Peyer's patch (tissue), 4 donors: ENCODE measurements around the gene SMAD1. TPM values are rescaled to one million over a fixed set of nuclear protein-coding genes. Genes with fewer than 3 reads are reported as not detected.

Experiments used
- DNase-seq, 3 donors: peaks; one replicate each; pipeline ENCODE4 v3.0.0-alpha.2; 2017 to 2019
- H3K27ac ChIP-seq, 4 donors: fragments of 200-600 bp; sonication (generic); one replicate each; pipeline ENCODE4 v1.5.1; 2016 to 2019
- H3K27me3 ChIP-seq, 2 donors: fragments of 200-600 bp; sonication (generic); one replicate each; pipeline ENCODE4 v1.5.1; 2019
- H3K36me3 ChIP-seq, 3 donors: fragments of 200-600 bp; sonication (generic); one replicate each; pipeline ENCODE4 v1.5.1; 2016 to 2019
- H3K4me1 ChIP-seq, 4 donors: fragments of 200-600 bp; sonication (generic); one replicate each; pipeline ENCODE4 v1.5.1; 2016 to 2019
- H3K4me3 ChIP-seq, 4 donors: fragments of 200-600 bp; sonication (generic); 1 replicate in 3 of 4; 2 replicates in 1 of 4; pipeline ENCODE4 v1.5.1; 2016 to 2019; ENCODE audit warnings: mild to moderate bottlenecking in 1 of 4
- H3K9me3 ChIP-seq, 4 donors: fragments of 200-600 bp; sonication (generic); one replicate each; pipeline ENCODE4 v1.5.1; 2016 to 2019; ENCODE audit warnings: mild to moderate bottlenecking in 1 of 4
- POLR2A ChIP-seq, 2 donors: fragments of 450-650 bp; IDR thresholded peaks; one replicate each; pipeline ENCODE4 v1.5.1; 2017; ENCODE audit warnings: antibody characterized with exemption in 2 of 2, mild to moderate bottlenecking in 2 of 2, moderate library complexity in 2 of 2
- total RNA-seq, 4 donors: library from RNA; depleted of rRNA; stranded (reverse); fragments of >200 nt; gene quantifications; one replicate each; pipeline ENCODE4 v1.1.0, GENCODE V29; 2016
- TF ChIP-seq, protein P1 (sequence below), 6 experiments: fragments of 450-650 bp in 4 of 6; fragments of 200-600 bp in 2 of 6; sonication (generic) in 1 of 6; IDR thresholded peaks; one replicate each; pipeline ENCODE4 v1.5.1; 2017 to 2019; ENCODE audit warnings: antibody characterized with exemption in 6 of 6, mild to moderate bottlenecking in 3 of 6, moderate library complexity in 1 of 6

The SMAD1 gene
- total RNA-seq, 4 donors from 2014 or later = 29.7 to 49.0 (median 43.4) TPM

DNA sequence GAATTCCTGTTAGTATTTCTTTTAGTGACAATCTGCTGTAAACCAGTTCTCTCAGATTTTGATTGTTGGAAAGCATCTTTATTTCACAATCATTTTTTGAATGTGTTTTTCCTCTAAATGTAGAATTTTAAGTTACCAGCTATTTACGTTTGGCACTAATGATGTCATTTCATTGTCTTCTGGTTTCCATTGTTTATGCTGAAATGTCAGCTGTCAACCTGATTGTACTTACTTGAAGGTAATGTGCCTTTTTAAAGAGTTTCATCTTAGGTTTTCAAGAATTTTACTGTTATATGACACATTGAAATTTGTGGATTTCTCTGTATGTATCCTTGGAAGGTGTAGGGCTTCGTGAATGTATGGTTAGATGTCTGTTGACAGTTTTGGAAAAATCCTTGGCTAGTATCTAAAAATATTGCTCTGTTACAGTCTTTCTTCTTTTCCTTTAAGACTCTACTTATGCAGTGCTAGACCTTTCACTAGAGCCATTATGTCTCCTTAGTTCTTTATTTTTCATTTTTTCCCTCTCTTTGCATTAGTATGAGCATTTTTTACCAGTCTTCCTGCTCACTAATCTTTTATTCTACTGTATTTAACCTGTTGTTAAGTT is 30.4 kb downstream of the SMAD1 start:
- peaks cover 0 to 13% (median 0%) of the 10 kb centered on the region in 4 donors for H3K9me3 ChIP-seq
- H3K4me3 ChIP-seq = no peak overlapping the region
- DNase-seq = no peak
- TF ChIP-seq, protein P1, sequence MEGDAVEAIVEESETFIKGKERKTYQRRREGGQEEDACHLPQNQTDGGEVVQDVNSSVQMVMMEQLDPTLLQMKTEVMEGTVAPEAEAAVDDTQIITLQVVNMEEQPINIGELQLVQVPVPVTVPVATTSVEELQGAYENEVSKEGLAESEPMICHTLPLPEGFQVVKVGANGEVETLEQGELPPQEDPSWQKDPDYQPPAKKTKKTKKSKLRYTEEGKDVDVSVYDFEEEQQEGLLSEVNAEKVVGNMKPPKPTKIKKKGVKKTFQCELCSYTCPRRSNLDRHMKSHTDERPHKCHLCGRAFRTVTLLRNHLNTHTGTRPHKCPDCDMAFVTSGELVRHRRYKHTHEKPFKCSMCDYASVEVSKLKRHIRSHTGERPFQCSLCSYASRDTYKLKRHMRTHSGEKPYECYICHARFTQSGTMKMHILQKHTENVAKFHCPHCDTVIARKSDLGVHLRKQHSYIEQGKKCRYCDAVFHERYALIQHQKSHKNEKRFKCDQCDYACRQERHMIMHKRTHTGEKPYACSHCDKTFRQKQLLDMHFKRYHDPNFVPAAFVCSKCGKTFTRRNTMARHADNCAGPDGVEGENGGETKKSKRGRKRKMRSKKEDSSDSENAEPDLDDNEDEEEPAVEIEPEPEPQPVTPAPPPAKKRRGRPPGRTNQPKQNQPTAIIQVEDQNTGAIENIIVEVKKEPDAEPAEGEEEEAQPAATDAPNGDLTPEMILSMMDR (IDR thresholded peaks at IDR 0.05) = no peak
- TF ChIP-seq POLR2A (IDR thresholded peaks at IDR 0.05) = no peak
- H3K4me1 ChIP-seq = peaks cover 0 to 4% (median 0%) of the 10 kb centered on the region in 4 donors
- peaks cover 0 to 7% (median 0%) of the 10 kb centered on the region in 3 donors for H3K36me3 ChIP-seq
- no peak overlapping the region for H3K27ac ChIP-seq
- no peaks in the 10 kb centered on the region for H3K27me3 ChIP-seq

DNA sequence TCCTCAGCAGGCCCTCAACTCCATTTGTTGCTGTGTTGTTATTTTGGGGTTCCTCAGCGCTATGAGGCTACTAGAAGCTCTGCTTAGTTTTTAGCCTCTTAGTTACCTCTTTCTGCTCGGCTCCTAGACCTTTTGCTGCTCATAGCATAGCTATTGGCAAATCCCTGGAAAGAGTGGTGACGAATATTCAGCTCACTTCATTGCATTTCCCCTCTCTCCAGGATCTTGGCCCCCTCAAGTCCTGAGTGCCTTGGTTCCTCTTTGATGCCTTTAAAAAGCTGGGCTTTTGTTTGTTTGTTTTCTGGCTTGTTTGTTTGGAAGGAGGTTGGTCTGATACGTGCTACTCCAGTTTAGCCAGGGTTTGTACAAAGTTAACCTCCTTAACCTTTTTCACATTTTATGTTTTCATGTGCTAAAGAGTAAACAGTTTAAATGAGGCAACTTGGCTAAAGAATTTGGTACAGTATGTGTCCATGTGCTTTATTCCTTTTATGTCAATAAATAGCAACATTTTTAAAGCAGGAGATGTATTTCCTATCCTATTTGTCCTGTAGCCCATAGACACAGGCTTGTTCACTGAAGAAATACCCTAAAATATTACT is 31.5 kb downstream of the SMAD1 start:
- no peak for DNase-seq
- Histone ChIP-seq H3K27ac (no peak overlapping the region), H3K36me3 (peaks cover 0 to 7% (median 0%) of the 10 kb centered on the region in 3 donors), H3K27me3 (no peaks in the 10 kb centered on the region), H3K4me1 (no peaks in the 10 kb centered on the region), H3K9me3 (peaks cover 0 to 13% (median 0%) of the 10 kb centered on the region in 4 donors), H3K4me3 (no peak overlapping the region)
- TF ChIP-seq, protein P1 (IDR thresholded peaks at IDR 0.05) = no peak
- no peak for TF ChIP-seq POLR2A (IDR thresholded peaks at IDR 0.05)

DNA sequence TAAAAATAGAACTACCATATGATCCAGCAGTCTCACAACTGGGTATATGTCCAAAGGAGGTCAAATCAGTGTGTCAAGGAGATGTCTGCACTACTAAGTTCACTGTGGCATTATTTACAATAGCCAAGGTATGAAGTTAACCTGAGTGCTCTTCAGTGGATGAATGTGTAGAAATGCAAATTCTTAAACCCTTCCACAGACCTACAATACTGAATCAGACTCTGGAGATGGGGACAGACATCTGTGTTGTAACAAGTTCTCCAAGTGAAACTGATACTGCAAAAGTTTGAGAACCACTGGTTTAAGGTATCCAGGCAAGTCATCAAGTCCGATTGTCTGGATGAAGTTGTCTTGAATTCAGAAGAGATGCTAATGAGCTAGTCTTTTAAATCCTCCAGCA is 38.5 kb downstream of the SMAD1 start:
- Histone ChIP-seq H3K4me3 (no peak overlapping the region), H3K4me1 (no peaks in the 10 kb centered on the region), H3K27ac (no peak overlapping the region), H3K27me3 (no peaks in the 10 kb centered on the region), H3K9me3 (no peaks in the 10 kb centered on the region), H3K36me3 (no peaks in the 10 kb centered on the region)
- no peak for DNase-seq
- TF ChIP-seq, protein P1 (IDR thresholded peaks at IDR 0.05) = no peak
- TF ChIP-seq POLR2A (IDR thresholded peaks at IDR 0.05) = no peak

GRCh38 chr4:145521282-145521681 is 39.6 kb downstream of the SMAD1 start:
- TF ChIP-seq, protein P1 (IDR thresholded peaks at IDR 0.05) = no peak
- no peak for TF ChIP-seq POLR2A (IDR thresholded peaks at IDR 0.05)
- no peak overlapping the region for H3K27ac ChIP-seq
- H3K9me3 ChIP-seq = no peaks in the 10 kb centered on the region
- H3K27me3 ChIP-seq = no peaks in the 10 kb centered on the region
- peaks cover 0 to 4% (median 0%) of the 10 kb centered on the region in 4 donors for H3K4me1 ChIP-seq
- no peak for DNase-seq
- no peak overlapping the region for H3K4me3 ChIP-seq
- H3K36me3 ChIP-seq = no peaks in the 10 kb centered on the region

DNA sequence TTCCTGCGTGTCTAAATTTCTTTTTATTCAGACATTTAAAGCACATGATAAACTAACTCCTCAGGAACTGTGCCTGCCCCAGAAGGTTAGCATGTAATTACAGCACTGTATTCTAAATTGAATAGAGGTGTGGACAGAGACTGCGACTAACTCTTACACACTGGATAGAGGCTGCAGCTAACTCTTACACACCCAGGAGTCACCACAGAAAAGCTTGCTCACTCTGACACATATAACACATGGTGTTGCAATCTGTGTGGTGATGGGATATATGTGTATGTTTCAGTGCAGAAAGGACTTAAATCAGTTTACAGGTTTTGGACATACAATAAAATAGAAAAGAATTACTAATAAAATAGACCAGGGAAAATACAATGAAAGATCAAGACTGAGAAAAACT is 41.5 kb downstream of the SMAD1 start:
- Histone ChIP-seq H3K27ac (no peak overlapping the region), H3K27me3 (no peaks in the 10 kb centered on the region), H3K4me3 (no peak overlapping the region), H3K36me3 (no peaks in the 10 kb centered on the region), H3K9me3 (no peaks in the 10 kb centered on the region), H3K4me1 (peaks cover 0 to 4% (median 0%) of the 10 kb centered on the region in 4 donors)
- TF ChIP-seq, protein P1 (IDR thresholded peaks at IDR 0.05) = no peak
- TF ChIP-seq POLR2A (IDR thresholded peaks at IDR 0.05) = no peak
- DNase-seq = no peak
